Measurements from ENCODE around the gene AICDA. TPM values are rescaled to one million over a fixed set of nuclear protein-coding genes. Genes with fewer than 3 reads are reported as not detected.

The AICDA gene
- total RNA-seq, 4 donors from 2014 or later, result not detected

DNA sequence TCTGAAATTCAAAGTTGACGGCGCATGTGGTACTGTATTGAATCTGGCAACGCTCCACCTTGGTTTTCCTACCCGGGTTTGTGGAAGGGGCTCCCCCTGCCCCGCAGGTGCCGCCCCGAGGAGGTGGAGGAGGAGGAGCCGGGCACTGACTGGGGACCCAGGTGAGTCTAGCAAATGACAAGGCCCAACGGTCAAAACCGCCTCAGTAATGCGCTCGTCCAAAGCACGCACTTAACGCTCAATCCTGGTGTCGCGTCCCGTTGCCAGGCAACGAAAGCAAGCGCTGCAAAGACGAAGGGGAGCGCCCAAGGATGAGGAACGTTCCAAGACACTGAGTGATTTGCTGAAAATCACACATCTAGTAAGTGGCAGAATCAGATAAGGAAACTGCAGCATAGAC lies 48.0 kb downstream of the AICDA start:
- TF ChIP-seq, protein P1, sequence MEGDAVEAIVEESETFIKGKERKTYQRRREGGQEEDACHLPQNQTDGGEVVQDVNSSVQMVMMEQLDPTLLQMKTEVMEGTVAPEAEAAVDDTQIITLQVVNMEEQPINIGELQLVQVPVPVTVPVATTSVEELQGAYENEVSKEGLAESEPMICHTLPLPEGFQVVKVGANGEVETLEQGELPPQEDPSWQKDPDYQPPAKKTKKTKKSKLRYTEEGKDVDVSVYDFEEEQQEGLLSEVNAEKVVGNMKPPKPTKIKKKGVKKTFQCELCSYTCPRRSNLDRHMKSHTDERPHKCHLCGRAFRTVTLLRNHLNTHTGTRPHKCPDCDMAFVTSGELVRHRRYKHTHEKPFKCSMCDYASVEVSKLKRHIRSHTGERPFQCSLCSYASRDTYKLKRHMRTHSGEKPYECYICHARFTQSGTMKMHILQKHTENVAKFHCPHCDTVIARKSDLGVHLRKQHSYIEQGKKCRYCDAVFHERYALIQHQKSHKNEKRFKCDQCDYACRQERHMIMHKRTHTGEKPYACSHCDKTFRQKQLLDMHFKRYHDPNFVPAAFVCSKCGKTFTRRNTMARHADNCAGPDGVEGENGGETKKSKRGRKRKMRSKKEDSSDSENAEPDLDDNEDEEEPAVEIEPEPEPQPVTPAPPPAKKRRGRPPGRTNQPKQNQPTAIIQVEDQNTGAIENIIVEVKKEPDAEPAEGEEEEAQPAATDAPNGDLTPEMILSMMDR (IDR thresholded peaks at IDR 0.05), result no peak
- TF ChIP-seq EP300 (IDR thresholded peaks at IDR 0.05), result no peak
- H3K4me3 ChIP-seq, result no peak overlapping the region

GRCh38 chr12:8563356-8563755 lies 49.3 kb downstream of the AICDA start:
- WGBS, result 81% methylated on average over 3 of the region's 3 CpGs
- H3K36me3 ChIP-seq, result no peaks in the 10 kb centered on the region
- H3K27ac ChIP-seq, result no peak overlapping the region
- no peak for DNase-seq (ENCODE audit: low spot score in 2 of 2)
- H3K4me1 ChIP-seq, result no peaks in the 10 kb centered on the region
- no peak overlapping the region for H3K4me3 ChIP-seq
- H3K27me3 ChIP-seq, result no peaks in the 10 kb centered on the region
- H3K9me3 ChIP-seq, result no peaks in the 10 kb centered on the region
- no peak for TF ChIP-seq POLR2AphosphoS5 (IDR thresholded peaks at IDR 0.05)
- TF ChIP-seq, protein P1 (IDR thresholded peaks at IDR 0.05), result no peak
- TF ChIP-seq POLR2A (IDR thresholded peaks at IDR 0.05), result no peak
- TF ChIP-seq EP300 (IDR thresholded peaks at IDR 0.05), result no peak

More for the DNA sequence above, 48.0 kb downstream of the AICDA start:
- Histone ChIP-seq H3K9me3 (no peaks in the 10 kb centered on the region), H3K36me3 (no peaks in the 10 kb centered on the region), H3K27ac (no peak overlapping the region), H3K27me3 (no peaks in the 10 kb centered on the region), H3K4me1 (no peaks in the 10 kb centered on the region)
- 76% methylated on average over 22 of the region's 22 CpGs for WGBS
- DNase-seq (ENCODE audit: low spot score in 2 of 2), result no peak

DNA sequence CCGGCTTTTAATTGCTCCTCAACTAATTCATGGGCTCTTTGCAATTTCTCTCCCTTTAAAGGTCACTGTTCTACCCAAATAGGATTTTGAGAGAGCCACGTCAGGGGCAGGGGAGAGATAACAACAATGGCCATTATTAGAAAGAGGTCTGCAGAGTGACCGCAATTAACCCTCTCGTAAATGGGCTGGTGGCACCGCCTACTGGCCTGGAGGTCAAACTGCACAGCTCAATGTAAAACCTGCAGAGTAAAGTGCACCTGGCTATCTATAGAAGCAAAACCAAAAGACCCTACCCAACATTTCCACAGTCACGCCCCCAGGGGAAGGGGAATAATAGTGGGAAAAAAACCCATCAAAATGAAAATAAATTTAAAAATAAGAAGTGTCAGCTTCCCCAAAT lies 50.3 kb downstream of the AICDA start:
- TF ChIP-seq, protein P1 (IDR thresholded peaks at IDR 0.05), result no peak
- TF ChIP-seq POLR2AphosphoS5 (IDR thresholded peaks at IDR 0.05), result no peak
- TF ChIP-seq POLR2A (IDR thresholded peaks at IDR 0.05), result no peak
- TF ChIP-seq EP300 (IDR thresholded peaks at IDR 0.05), result no peak
- no peaks in the 10 kb centered on the region for H3K4me1 ChIP-seq
- DNase-seq (ENCODE audit: low spot score in 2 of 2), result no peak
- H3K4me3 ChIP-seq, result no peak overlapping the region
- 95% methylated on average over 6 of the region's 6 CpGs for WGBS
- no peaks in the 10 kb centered on the region for H3K9me3 ChIP-seq
- no peaks in the 10 kb centered on the region for H3K36me3 ChIP-seq
- no peaks in the 10 kb centered on the region for H3K27me3 ChIP-seq
- H3K27ac ChIP-seq, result no peak overlapping the region

GRCh38 chr12:8561011-8561410 lies 51.6 kb downstream of the AICDA start:
- Histone ChIP-seq H3K27ac (no peak overlapping the region), H3K4me1 (no peaks in the 10 kb centered on the region), H3K4me3 (no peak overlapping the region), H3K9me3 (no peaks in the 10 kb centered on the region), H3K27me3 (no peaks in the 10 kb centered on the region), H3K36me3 (no peaks in the 10 kb centered on the region)
- TF ChIP-seq POLR2AphosphoS5 (IDR thresholded peaks at IDR 0.05) (no peak), POLR2A (IDR thresholded peaks at IDR 0.05) (no peak), EP300 (IDR thresholded peaks at IDR 0.05) (no peak)
- TF ChIP-seq, protein P1 (IDR thresholded peaks at IDR 0.05), result no peak
- no peak for DNase-seq (ENCODE audit: low spot score in 2 of 2)
- 86% methylated on average over 4 of the region's 4 CpGs for WGBS

GRCh38 chr12:8559676-8560075 lies 53.0 kb downstream of the AICDA start:
- TF ChIP-seq, protein P1 (IDR thresholded peaks at IDR 0.05), result no peak
- TF ChIP-seq POLR2AphosphoS5 (IDR thresholded peaks at IDR 0.05) (no peak), EP300 (IDR thresholded peaks at IDR 0.05) (no peak), POLR2A (IDR thresholded peaks at IDR 0.05) (no peak)
- Histone ChIP-seq H3K4me3 (no peak overlapping the region), H3K36me3 (no peaks in the 10 kb centered on the region), H3K27ac (no peak overlapping the region), H3K27me3 (no peaks in the 10 kb centered on the region), H3K9me3 (no peaks in the 10 kb centered on the region), H3K4me1 (no peaks in the 10 kb centered on the region)
- WGBS, result 67% methylated on average over 11 of the region's 11 CpGs
- no peak for DNase-seq (ENCODE audit: low spot score in 2 of 2)
